ENCODE results near the gene ADAM8. TPM values are rescaled to one million over a fixed set of nuclear protein-coding genes. Genes with fewer than 3 reads are reported as not detected.

The ADAM8 gene
- total and polyA plus RNA-seq, 2 of the 8 experiments (the other 6 are each of a cell fraction or from before 2014, with no cell fraction given): 4.6 TPM

DNA sequence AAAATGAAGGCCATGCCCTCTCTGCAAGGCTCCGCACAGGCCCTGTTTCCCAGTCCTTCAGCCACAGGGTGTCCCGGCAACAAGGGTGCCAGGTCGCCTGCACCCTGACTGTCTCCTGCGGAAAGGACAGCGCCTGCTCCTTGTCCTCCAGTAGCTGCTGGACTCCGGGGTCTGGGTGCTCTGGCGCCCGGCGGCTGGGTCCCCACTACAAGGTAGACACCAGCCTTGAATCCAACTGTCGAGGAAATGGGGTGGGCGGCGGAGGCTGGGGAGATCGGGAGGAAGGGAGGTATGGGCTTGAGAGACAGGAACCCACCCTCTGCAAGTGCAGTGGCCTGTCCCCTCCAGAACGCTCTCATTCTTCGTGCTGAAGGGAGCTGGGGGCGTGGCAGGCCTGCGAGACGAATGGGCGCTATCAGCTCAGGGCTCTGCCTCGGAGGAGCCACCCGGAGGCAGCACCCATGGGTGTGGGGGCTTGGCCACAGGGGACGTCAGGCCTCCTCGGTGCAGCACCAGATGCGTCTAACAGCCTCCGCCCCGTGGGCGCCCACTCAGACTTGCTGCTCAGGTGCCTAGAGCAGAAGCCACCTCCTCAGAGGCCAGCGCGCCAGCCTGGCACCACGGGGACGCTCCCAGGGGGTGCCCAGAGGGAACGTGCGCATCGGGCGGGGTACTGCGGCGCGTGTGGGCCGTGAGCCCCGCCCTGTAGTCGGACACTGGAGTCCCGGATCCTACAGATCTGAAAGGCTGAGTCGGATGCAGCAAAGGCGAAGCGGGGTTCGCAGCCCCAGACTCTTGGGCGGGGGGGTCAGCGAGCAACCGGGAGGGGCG, 15.6 kb downstream of the ADAM8 start:
- H3K4me2 ChIP-seq (ENCODE audit: insufficient read depth in 1 of 2, low read depth in 2 of 2, low read length in 2 of 2): peak overlapping the region; percentile 72 to 81
- H3K4ac ChIP-seq (replicated peaks; ENCODE audit: insufficient read length, low read depth, low read length): peak overlapping the region; percentile 94
- H2BK15ac ChIP-seq (ENCODE audit: low read length): peak overlapping the region; percentile 72; the same call in 1 of the 2 replicates
- peak overlapping the region; percentile 39 to 89 (median 58) for H3K4me3 ChIP-seq (ENCODE audit: extremely low read depth in 1 of 4, insufficient read depth in 2 of 4, low read depth in 3 of 4, low read length in 4 of 4)
- no peak overlapping the region for H2BK120ac ChIP-seq (replicated peaks; ENCODE audit: low read depth, low read length)
- DNase-seq (ENCODE audit: low read depth in 1 of 2, low spot score in 2 of 2) (no peak), FAIRE-seq (no peak)
- ChIA-PET POLR2A (ENCODE audit: partially characterized antibody) (interaction anchor here (0.6 to 1.8 kb wide), 2 partner anchors 16 to 95 kb away, joined by 3 to 7 read pairs; partner anchors contain the start of gene ADAM8), CTCF (ENCODE audit: partially characterized antibody) (interaction anchor here (0.6 to 1.2 kb wide), 3 partner anchors 14 to 44 kb away, joined by 3 read pairs; no protein-coding TSS in a partner anchor)
- no peaks in the 10 kb centered on the region for H4K20me1 ChIP-seq (replicated peaks in 1 of 2; ENCODE audit: control insufficient read depth in 1 of 2, insufficient read depth in 2 of 2, low read length in 2 of 2)
- no peak overlapping the region for H3K56ac ChIP-seq (replicated peaks; ENCODE audit: insufficient read length, low read depth, low read length)
- no peak overlapping the region for H3K23ac ChIP-seq (ENCODE audit: insufficient read length)
- no peaks in the 10 kb centered on the region for H3K79me1 ChIP-seq (ENCODE audit: low read depth, low read length)
- H4K91ac ChIP-seq (replicated peaks; ENCODE audit: insufficient read length, low read length): peak overlapping the region; percentile 65
- H3K27ac ChIP-seq (ENCODE audit: low read depth, low read length): no peak overlapping the region
- H4K5ac ChIP-seq (ENCODE audit: insufficient read length, low read depth, low read length): peak overlapping the region; percentile 67
- WGBS, 2 experiments (ENCODE audit: extremely low coverage in 1 of 2, insufficient coverage in 1 of 2, insufficient read length in 1 of 2, insufficient replicate concordance in 2 of 2, low coverage in 1 of 2, low lambda C conversion rate in 2 of 2, missing lambda C conversion rate in 1 of 2): 45% methylated on average over 46 of the region's 50 CpGs; no CpG with 5 or more reads in 1 of the 2 experiments
- no peaks in the 10 kb centered on the region for H3K36me3 ChIP-seq (ENCODE audit: control insufficient read depth in 2 of 4, insufficient read depth in 4 of 4, low read length in 3 of 4)
- no peak overlapping the region; the same call in 1 of the 2 replicates for H2AK5ac ChIP-seq (ENCODE audit: low read depth, low read length)
- peaks cover 0 to 20% (median 11%) of the 10 kb centered on the region in 4 experiments; a peak in 5 of 7 replicates for H3K4me1 ChIP-seq (replicated peaks in 1 of 4; ENCODE audit: control insufficient read depth in 3 of 4, insufficient read depth in 4 of 4, low read length in 3 of 4)
- no peaks in the 10 kb centered on the region for H3K79me2 ChIP-seq (ENCODE audit: control insufficient read depth in 1 of 2, insufficient read depth in 2 of 2, low read length in 2 of 2)
- no peak overlapping the region; the same call in none of the 2 replicates for H4K8ac ChIP-seq (ENCODE audit: extremely low read depth, insufficient read depth, low read length)
- peaks cover 7% of the 10 kb centered on the region; the same call in 1 of the 2 replicates for H3K23me2 ChIP-seq (ENCODE audit: low read depth, low read length)
- H2BK12ac ChIP-seq (ENCODE audit: low read depth, low read length): no peak overlapping the region
- peak overlapping the region; percentile 93 for H3K18ac ChIP-seq (ENCODE audit: extremely low read depth, low read length)
- H3K14ac ChIP-seq (ENCODE audit: insufficient read length): no peak overlapping the region
- H2BK5ac ChIP-seq (ENCODE audit: low read depth, low read length): no peak overlapping the region
- H3K27me3 ChIP-seq (replicated peaks in 1 of 4; ENCODE audit: control insufficient read depth in 3 of 4, extremely low read depth in 1 of 4, insufficient read depth in 3 of 4, low read length in 3 of 4): peaks cover 0 to 15% (median 8%) of the 10 kb centered on the region in 4 experiments; a peak in 6 of 7 replicates
- H2AFZ ChIP-seq (ENCODE audit: low read length): no peak overlapping the region
- no peak overlapping the region for H2BK20ac ChIP-seq (ENCODE audit: low read length)
- H3K9me3 ChIP-seq (ENCODE audit: insufficient read depth in 2 of 2, low read depth in 1 of 2, low read length in 1 of 2): no peaks in the 10 kb centered on the region
- H3K9ac ChIP-seq (replicated peaks in 1 of 4; ENCODE audit: extremely low read depth in 1 of 4, low read depth in 3 of 4, low read length in 3 of 4): peak overlapping the region in 2 of 4 experiments; percentile 4 to 15; a peak in 1 of 7 replicates
- no peak for TF ChIP-seq EP300 (IDR thresholded peaks at IDR 0.05; ENCODE audit: borderline replicate concordance in 1 of 2, low read depth in 2 of 2, low read length in 2 of 2)
- no peak for TF ChIP-seq EGR1 (IDR thresholded peaks at IDR 0.05; ENCODE audit: borderline replicate concordance, low read depth, low read length)
- TF ChIP-seq, protein P1, sequence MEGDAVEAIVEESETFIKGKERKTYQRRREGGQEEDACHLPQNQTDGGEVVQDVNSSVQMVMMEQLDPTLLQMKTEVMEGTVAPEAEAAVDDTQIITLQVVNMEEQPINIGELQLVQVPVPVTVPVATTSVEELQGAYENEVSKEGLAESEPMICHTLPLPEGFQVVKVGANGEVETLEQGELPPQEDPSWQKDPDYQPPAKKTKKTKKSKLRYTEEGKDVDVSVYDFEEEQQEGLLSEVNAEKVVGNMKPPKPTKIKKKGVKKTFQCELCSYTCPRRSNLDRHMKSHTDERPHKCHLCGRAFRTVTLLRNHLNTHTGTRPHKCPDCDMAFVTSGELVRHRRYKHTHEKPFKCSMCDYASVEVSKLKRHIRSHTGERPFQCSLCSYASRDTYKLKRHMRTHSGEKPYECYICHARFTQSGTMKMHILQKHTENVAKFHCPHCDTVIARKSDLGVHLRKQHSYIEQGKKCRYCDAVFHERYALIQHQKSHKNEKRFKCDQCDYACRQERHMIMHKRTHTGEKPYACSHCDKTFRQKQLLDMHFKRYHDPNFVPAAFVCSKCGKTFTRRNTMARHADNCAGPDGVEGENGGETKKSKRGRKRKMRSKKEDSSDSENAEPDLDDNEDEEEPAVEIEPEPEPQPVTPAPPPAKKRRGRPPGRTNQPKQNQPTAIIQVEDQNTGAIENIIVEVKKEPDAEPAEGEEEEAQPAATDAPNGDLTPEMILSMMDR (IDR thresholded peaks at IDR 0.05; ENCODE audit: control extremely low read depth in 1 of 3, insufficient read depth in 1 of 3, low read depth in 1 of 3, low read length in 3 of 3): no peak
- TF ChIP-seq ATF3 (IDR thresholded peaks at IDR 0.05; ENCODE audit: insufficient read depth, low read depth, low read length): no peak
- TF ChIP-seq TAF7 (optimal IDR thresholded peaks at IDR 0.05; ENCODE audit: borderline replicate concordance, low read depth, low read length): no peak
- TF ChIP-seq MAX (IDR thresholded peaks at IDR 0.05): no peak
- TF ChIP-seq POU5F1 (IDR thresholded peaks at IDR 0.05; ENCODE audit: low read depth, low read length): no peak
